Caco-2 (cell line): Measurements from ENCODE around the gene TBX15. TPM values are rescaled to one million over a fixed set of nuclear protein-coding genes. Genes with fewer than 3 reads are reported as not detected.

Experiments
- Bru-seq: library from RNA; stranded (reverse); fragments of 400-500 nt; gene quantifications from one replicate; lab custom pipeline; 2021; lab: Mats Ljungman, UMichigan
- BruChase-seq, 2 experiments: library from RNA; stranded (reverse); fragments of 400-500 nt; gene quantifications; one replicate each; lab custom pipeline; 2021; lab: Mats Ljungman, UMichigan
- BruUV-seq: library from RNA; stranded (reverse); fragments of 400-500 nt; replicated peaks from 2 replicates; lab custom pipeline; 2021; lab: Mats Ljungman, UMichigan
- CTCF ChIA-PET: fragments of 300-600 bp; sonication (Branson Sonifier 250); formaldehyde crosslinking; loops from one replicate; lab custom pipeline; 2022; ENCODE audit warnings: antibody characterized with exemption; lab: Charles Lee
- POLR2A ChIA-PET: fragments of 300-600 bp; sonication (Branson Sonifier 250); formaldehyde crosslinking; loops from one replicate; lab custom pipeline; 2022; ENCODE audit warnings: antibody characterized with exemption; lab: Charles Lee
- DNase-seq, 2 experiments: peaks; one replicate each; pipeline versions ENCODE4 v3.0.0 to v3.0.0-alpha.2; 2020 to 2022
- H3K27me3 ChIP-seq: replicated peaks from 2 replicates; pipeline ENCODE4 v1.6.0; 2011; ENCODE audit warnings: low read length; ENCODE audit not compliant: control insufficient read depth, insufficient read depth
- H3K36me3 ChIP-seq: 2 replicates; pipeline ENCODE4 v1.5.1; 2011; ENCODE audit warnings: low read length; ENCODE audit not compliant: control insufficient read depth, insufficient read depth
- H3K4me1 ChIP-seq: fragments of 250-450 bp; sonication (Bioruptor Pico); 2 replicates; pipeline ENCODE4 v1.5.1; 2020; ENCODE audit warnings: mild to moderate bottlenecking
- H3K4me3 ChIP-seq: 2 replicates; pipeline ENCODE4 v1.5.1; 2011; ENCODE audit warnings: low read depth, mild to moderate bottlenecking, control low read depth, low read length
- H3K9me3 ChIP-seq: fragments of 250-450 bp; sonication (Bioruptor Pico); 2 replicates; pipeline ENCODE4 v1.5.1; 2020; ENCODE audit warnings: mild to moderate bottlenecking, moderate library complexity
- H3K27ac Mint-ChIP-seq: one replicate; pipeline ENCODE4 v1.8.0; 2022; ENCODE audit warnings: mixed read lengths; ENCODE audit not compliant: unreplicated experiment
- H3K27me3 Mint-ChIP-seq: one replicate; pipeline ENCODE4 v1.8.0; 2022; ENCODE audit warnings: mixed read lengths; ENCODE audit not compliant: insufficient read depth, unreplicated experiment
- H3K36me3 Mint-ChIP-seq: one replicate; pipeline ENCODE4 v1.8.0; 2022; ENCODE audit warnings: mild to moderate bottlenecking, mixed read lengths; ENCODE audit not compliant: insufficient read depth, unreplicated experiment
- H3K4me1 Mint-ChIP-seq: one replicate; pipeline ENCODE4 v1.8.0; 2022; ENCODE audit warnings: low read depth, mixed read lengths; ENCODE audit not compliant: unreplicated experiment
- H3K4me3 Mint-ChIP-seq: one replicate; pipeline ENCODE4 v1.8.0; 2022; ENCODE audit warnings: mild to moderate bottlenecking, moderate library complexity, mixed read lengths; ENCODE audit not compliant: unreplicated experiment
- H3K9me3 Mint-ChIP-seq: one replicate; pipeline ENCODE4 v1.8.0; 2022; ENCODE audit warnings: mixed read lengths; ENCODE audit not compliant: unreplicated experiment
- intact Hi-C: fragments of 100-400 bp; cut with micrococcal nuclease; formaldehyde crosslinking; loops from one replicate; pipeline ENCODE4 v1.10.0; 2022; ENCODE audit not compliant: unreplicated experiment
- long read RNA-seq: library from polyadenylated mRNA; stranded (forward); transcript quantifications from one replicate; pipeline ENCODE4 v2.0.0, GENCODE V29; 2022
- total RNA-seq: library from RNA; stranded (reverse); gene quantifications from 2 replicates; pipeline ENCODE4 v1.2.3, GENCODE V29; 2022
- TF ChIP-seq, protein P1 (sequence below), 2 experiments: fragments of 200-600 bp in 1 of 2; IDR thresholded peaks; 1 replicate in 1 of 2; 2 replicates in 1 of 2; pipeline versions ENCODE4 v1.5.1 to v1.8.0; 2011 to 2022; ENCODE audit warnings: antibody characterized with exemption in 1 of 2, control low read depth in 1 of 2, inconsistent platforms in 1 of 2, low read depth in 1 of 2, low read length in 1 of 2, mild to moderate bottlenecking in 1 of 2, moderate library complexity in 1 of 2; ENCODE audit not compliant: insufficient read depth in 1 of 2, severe bottlenecking in 1 of 2, unreplicated experiment in 1 of 2

Gene TBX15
- 0.11 TPM in 1 of 2 replicates, not detected in the other for total RNA-seq
- Bru-seq, nascent RNA: percentile 18 among the genes with signal in this experiment
- percentile 23 among the genes with signal in this experiment for BruChase-seq, experiment 1, labeled RNA remaining after a 2-hour chase
- BruChase-seq, experiment 2, labeled RNA remaining after a 6-hour chase: percentile 14 among the genes with signal in this experiment
- long read RNA-seq: 0 reads

DNA sequence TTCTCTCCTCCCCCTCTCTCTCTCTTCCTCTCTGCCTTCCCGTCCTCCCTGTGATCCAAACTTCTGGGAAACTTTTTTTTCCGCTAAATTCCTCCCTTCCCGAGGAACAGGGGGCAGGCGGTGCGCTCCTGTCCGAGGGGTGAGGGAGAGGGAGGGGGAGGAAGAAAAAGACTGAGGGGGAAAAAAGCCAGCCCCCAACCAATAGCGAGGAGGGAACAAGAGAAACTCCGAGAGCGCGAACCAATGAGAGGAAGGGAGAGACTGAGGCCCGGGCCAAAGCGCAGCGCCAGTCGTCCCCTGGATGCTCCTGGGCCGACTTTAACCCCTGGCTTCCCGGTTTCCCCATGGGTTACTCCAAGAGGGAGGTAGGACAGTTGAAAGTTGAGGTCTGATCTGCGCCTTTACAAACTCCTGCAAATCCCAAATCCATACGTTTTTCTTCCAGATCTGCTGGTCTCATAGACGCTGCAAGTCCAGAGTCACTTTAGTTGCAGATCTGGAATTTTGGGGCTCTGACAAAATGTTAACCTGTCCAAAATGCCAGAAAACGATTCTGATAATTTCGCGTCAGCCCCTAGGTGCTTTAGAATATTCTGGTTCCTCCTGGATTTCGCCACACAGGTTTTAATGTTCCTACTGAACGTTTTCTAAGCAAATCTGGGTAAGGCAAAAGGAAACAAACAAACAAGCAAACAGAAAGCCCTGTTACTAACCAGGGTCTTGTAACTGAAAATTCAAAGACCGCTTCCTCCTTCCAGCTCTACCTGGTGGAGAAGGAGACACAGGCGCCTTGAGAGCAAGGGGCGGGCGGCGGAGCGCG, at the start of gene TBX15:
TSS of gene TBX15 (minus strand) at position 158 of the 820 bp plus-strand sequence. CDS start 548 bp downstream, outside the sequence.
- H3K9me3 ChIP-seq: no peaks in the 10 kb centered on the region
- Mint-ChIP-seq H3K36me3 (no peaks in the 10 kb centered on the region), H3K4me3 (no peak within 1 kb of the TSS), H3K27me3 (no peaks in the 10 kb centered on the region), H3K9me3 (no peaks in the 10 kb centered on the region), H3K27ac (no peak within 1 kb of the TSS), H3K4me1 (no peaks in the 10 kb centered on the region)
- no peaks in the 10 kb centered on the region for H3K27me3 ChIP-seq
- no TSS peak for BruUV-seq
- TF ChIP-seq, protein P1, sequence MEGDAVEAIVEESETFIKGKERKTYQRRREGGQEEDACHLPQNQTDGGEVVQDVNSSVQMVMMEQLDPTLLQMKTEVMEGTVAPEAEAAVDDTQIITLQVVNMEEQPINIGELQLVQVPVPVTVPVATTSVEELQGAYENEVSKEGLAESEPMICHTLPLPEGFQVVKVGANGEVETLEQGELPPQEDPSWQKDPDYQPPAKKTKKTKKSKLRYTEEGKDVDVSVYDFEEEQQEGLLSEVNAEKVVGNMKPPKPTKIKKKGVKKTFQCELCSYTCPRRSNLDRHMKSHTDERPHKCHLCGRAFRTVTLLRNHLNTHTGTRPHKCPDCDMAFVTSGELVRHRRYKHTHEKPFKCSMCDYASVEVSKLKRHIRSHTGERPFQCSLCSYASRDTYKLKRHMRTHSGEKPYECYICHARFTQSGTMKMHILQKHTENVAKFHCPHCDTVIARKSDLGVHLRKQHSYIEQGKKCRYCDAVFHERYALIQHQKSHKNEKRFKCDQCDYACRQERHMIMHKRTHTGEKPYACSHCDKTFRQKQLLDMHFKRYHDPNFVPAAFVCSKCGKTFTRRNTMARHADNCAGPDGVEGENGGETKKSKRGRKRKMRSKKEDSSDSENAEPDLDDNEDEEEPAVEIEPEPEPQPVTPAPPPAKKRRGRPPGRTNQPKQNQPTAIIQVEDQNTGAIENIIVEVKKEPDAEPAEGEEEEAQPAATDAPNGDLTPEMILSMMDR (IDR thresholded peaks at IDR 0.05; ENCODE audit: insufficient read depth in 1 of 2, low read depth in 1 of 2, low read length in 1 of 2, severe bottlenecking in 1 of 2, unreplicated experiment in 1 of 2): no peak
- no peaks in the 10 kb centered on the region for H3K36me3 ChIP-seq
- no peak for DNase-seq
- CTCF ChIA-PET: no interaction called here
- no peaks in the 10 kb centered on the region for H3K4me1 ChIP-seq
- H3K4me3 ChIP-seq: no peak within 1 kb of the TSS
- POLR2A ChIA-PET: interaction anchor here (0.5 kb wide), 1 partner anchor 123 kb away, joined by 4 read pairs; no protein-coding TSS in a partner anchor
- intact Hi-C loops: no loop called here

DNA sequence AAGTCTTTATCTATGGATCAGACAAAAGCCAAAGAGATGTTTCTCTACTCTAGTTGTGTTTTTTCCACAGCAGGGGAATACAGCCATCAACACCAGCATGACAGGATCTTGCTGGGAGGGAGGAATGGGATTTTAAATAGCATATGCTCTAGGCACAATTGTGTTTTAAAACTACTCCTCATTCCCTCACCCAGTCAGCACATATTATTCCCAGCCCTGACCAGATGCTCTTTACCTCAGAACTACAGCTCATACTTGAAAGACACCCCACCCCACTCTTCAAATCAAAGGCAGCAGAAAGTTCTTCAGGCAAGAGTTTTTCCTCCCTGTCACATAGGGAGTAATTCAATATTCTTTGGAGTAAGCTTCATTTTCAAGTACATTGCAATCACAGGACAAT, 46.2 kb upstream of the TBX15 start:
- Mint-ChIP-seq H3K4me1 (no peaks in the 10 kb centered on the region), H3K36me3 (no peaks in the 10 kb centered on the region), H3K4me3 (no peak overlapping the region), H3K27me3 (no peaks in the 10 kb centered on the region), H3K27ac (no peak overlapping the region), H3K9me3 (no peaks in the 10 kb centered on the region)
- no peaks in the 10 kb centered on the region for H3K36me3 ChIP-seq
- intact Hi-C loops: no loop called here
- H3K4me1 ChIP-seq: no peaks in the 10 kb centered on the region
- H3K4me3 ChIP-seq: no peak overlapping the region
- H3K9me3 ChIP-seq: no peaks in the 10 kb centered on the region
- TF ChIP-seq, protein P1 (IDR thresholded peaks at IDR 0.05; ENCODE audit: insufficient read depth in 1 of 2, low read depth in 1 of 2, low read length in 1 of 2, severe bottlenecking in 1 of 2, unreplicated experiment in 1 of 2): no peak
- CTCF ChIA-PET: no interaction called here
- POLR2A ChIA-PET: no interaction called here
- no peaks in the 10 kb centered on the region for H3K27me3 ChIP-seq
- DNase-seq: no peak
- BruUV-seq: no TSS peak

- H3K27ac Mint-ChIP-seq: no peak overlapping the region
- H3K36me3 Mint-ChIP-seq: no peaks in the 10 kb centered on the region
- no peaks in the 10 kb centered on the region for H3K4me1 Mint-ChIP-seq
- H3K4me3 ChIP-seq: no peak overlapping the region
- no peak for DNase-seq
- no peaks in the 10 kb centered on the region for H3K27me3 Mint-ChIP-seq
- no TSS peak for BruUV-seq
- H3K27me3 ChIP-seq: no peaks in the 10 kb centered on the region
- H3K4me3 Mint-ChIP-seq: no peak overlapping the region
- TF ChIP-seq, protein P1 (IDR thresholded peaks at IDR 0.05; ENCODE audit: insufficient read depth in 1 of 2, low read depth in 1 of 2, low read length in 1 of 2, severe bottlenecking in 1 of 2, unreplicated experiment in 1 of 2): no peak
- H3K9me3 ChIP-seq: no peaks in the 10 kb centered on the region
- H3K9me3 Mint-ChIP-seq: no peaks in the 10 kb centered on the region
- intact Hi-C loops: no loop called here
- ChIA-PET CTCF (no interaction called here), POLR2A (no interaction called here)
- no peaks in the 10 kb centered on the region for H3K36me3 ChIP-seq
- no peaks in the 10 kb centered on the region for H3K4me1 ChIP-seq
These were observed 44.8 kb upstream of the TBX15 start for GRCh38 chr1:119032986-119033385.
